ENCODE results near the gene CRYAB. TPM values are rescaled to one million over a fixed set of nuclear protein-coding genes. Genes with fewer than 3 reads are reported as not detected.
"Not testable (repeated sequence)": the region's sequence is repeated elsewhere in the genome, so short reads cannot be mapped to it uniquely, and the experiment has no call there.

Gene CRYAB
- total RNA-seq, 1 donor from 2014 or later = not detected

DNA sequence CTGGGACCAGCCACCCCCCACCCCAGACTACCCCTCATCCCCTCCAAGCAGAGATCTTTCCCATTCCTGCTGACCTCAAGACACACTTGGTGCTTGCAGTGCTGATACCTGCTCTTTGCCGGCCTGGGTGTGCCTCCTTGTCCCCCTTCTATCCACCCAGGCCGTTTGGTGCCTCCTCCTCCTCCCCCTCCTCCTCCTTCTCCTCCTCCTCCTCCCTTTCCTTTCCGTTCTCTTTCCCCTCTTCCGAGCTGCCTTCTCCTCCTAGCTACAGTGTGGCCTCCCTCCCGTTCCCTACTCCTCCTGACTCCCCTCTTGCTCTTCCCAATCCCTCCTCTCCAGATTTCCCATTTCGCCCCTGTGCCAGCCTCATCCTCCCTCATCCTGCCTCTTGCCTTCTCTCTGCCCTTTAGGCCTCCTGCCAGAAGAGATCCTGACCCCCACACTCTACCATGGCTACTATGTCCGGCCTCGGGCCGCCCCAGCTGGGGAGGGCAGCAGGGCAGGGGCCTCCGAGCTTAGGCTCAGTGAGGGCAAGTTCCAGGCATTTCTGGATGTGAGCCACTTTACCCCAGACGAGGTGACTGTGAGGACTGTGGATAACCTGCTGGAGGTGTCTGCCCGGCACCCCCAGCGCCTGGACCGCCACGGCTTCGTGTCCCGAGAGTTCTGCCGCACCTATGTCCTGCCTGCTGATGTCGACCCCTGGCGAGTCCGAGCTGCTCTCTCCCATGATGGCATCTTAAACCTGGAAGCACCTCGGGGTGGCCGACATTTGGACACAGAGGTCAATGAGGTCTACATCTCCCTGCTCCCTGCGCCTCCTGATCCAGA, 1.7 kb upstream of the CRYAB start:
- Mint-ChIP-seq H3K27me3 (ENCODE audit: low read depth) (peaks cover 37% of the 10 kb centered on the region), H3K4me3 (ENCODE audit: low read depth) (no peak overlapping the region), H3K9me3 (no peaks in the 10 kb centered on the region), H3K36me3 (ENCODE audit: low read depth) (no peaks in the 10 kb centered on the region), H3K4me1 (ENCODE audit: low read depth) (no peaks in the 10 kb centered on the region), H3K27ac (no peak overlapping the region)
- intact Hi-C loops (cut with micrococcal nuclease) = no loop called here
- DNase-seq (ENCODE audit: low spot score) = no peak

DNA sequence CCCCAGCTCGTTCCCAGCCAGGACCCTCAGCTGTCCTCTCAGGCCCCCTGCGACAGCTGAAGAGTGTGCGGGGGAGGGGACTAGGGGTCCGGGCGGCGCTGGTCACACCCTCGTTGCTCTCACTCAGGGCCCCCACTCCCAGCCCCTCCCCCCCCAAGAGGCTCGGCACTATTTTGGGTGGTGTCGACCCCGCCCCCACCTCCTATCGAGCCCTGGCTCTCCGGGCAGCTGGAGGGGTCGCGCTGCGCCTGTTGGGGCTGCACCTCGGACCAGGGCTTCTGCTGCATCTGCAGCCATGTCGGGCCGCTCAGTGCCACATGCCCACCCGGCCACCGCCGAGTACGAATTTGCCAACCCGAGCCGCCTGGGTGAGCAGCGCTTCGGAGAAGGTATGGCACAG, 965 bp upstream of the CRYAB start, which contains the start of gene HSPB2:
Gene HSPB2 (plus strand): TSS at position 200 of the 400 bp plus-strand sequence. CDS start 96 bp downstream, at position 296.
- no peak within 1 kb of the TSS for H3K4me3 Mint-ChIP-seq (ENCODE audit: low read depth)
- H3K4me1 Mint-ChIP-seq (ENCODE audit: low read depth) = no peaks in the 10 kb centered on the region
- peaks cover 37% of the 10 kb centered on the region for H3K27me3 Mint-ChIP-seq (ENCODE audit: low read depth)
- H3K36me3 Mint-ChIP-seq (ENCODE audit: low read depth) = no peaks in the 10 kb centered on the region
- intact Hi-C loops (cut with micrococcal nuclease) = no loop called here
- H3K9me3 Mint-ChIP-seq = no peaks in the 10 kb centered on the region
- DNase-seq (ENCODE audit: low spot score) = no peak
- H3K27ac Mint-ChIP-seq = no peak within 1 kb of the TSS

DNA sequence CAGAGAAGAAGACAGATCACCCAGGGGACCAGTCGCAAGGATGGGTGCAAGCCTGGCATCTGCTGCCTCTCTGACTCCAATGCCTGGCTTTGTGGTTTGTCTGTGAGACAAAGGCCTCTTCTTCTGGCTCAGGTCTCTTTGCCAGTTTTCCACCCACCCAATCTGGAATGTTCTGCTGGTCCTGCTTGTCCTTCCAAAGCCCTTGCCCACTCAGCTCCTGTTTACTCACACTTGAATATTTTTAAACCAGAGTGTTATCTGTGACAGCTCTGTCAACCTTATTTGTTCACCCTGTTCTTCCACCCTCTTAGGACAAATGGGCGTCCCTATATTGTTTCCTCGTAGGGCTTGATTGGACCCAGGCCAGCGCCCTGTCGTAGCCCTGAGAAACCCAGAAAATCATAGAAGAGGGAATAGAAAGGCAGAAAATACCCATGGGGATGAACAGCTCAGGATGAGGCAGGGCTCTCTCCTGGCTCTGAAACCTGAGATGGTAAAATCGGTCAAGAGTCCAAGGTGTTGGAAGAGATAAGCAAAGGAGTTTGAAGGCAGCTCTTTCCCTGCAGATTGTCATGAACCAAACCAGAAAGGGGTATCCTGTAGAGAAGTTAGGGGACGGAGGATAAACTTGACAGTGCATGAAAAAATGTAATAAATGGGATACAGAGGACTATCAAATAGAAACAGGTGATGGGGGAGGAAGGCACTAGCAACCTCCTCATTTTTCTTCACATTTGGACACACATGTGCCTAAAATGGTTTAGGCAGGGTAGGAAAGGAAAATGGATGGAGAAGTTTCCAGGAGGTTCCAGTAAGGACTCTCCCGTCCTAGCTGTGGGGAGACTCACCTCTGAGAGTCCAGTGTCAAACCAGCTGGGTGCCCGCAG, 651 bp downstream of the CRYAB start:
- no peak for DNase-seq (ENCODE audit: low spot score)
- Mint-ChIP-seq H3K36me3 (ENCODE audit: low read depth) (no peaks in the 10 kb centered on the region), H3K27ac (no peak overlapping the region), H3K4me3 (ENCODE audit: low read depth) (no peak overlapping the region), H3K4me1 (ENCODE audit: low read depth) (peaks cover 2% of the 10 kb centered on the region), H3K27me3 (ENCODE audit: low read depth) (peaks cover 26% of the 10 kb centered on the region), H3K9me3 (no peaks in the 10 kb centered on the region)
- intact Hi-C loops (cut with micrococcal nuclease) = no loop called here

DNA sequence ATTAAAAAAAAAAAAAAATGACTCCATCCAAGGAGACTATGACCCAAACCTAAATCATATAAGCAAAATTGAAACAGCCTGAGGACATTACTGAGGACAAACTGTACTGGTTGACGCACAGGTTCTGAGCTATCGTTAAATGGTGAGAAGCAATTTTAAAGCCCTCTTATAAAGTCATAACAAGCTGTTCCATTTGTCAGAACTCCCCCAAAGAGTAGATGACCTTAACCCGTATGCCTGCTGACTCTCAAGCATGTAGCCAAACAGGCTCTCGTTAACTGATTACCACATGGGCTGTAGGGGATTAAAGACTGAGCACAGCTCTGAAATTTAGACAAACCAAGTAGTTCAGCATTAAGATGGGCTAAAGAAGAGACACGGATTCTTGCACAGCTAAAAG, 2.2 kb downstream of the CRYAB start:
- H3K4me3 Mint-ChIP-seq (ENCODE audit: low read depth) = no peak overlapping the region
- no peaks in the 10 kb centered on the region for H3K9me3 Mint-ChIP-seq
- intact Hi-C loops (cut with micrococcal nuclease) = no loop called here
- H3K4me1 Mint-ChIP-seq (ENCODE audit: low read depth) = peaks cover 2% of the 10 kb centered on the region
- DNase-seq (ENCODE audit: low spot score) = no peak
- no peak overlapping the region for H3K27ac Mint-ChIP-seq
- H3K27me3 Mint-ChIP-seq (ENCODE audit: low read depth) = peaks cover 28% of the 10 kb centered on the region
- H3K36me3 Mint-ChIP-seq (ENCODE audit: low read depth) = no peaks in the 10 kb centered on the region

DNA sequence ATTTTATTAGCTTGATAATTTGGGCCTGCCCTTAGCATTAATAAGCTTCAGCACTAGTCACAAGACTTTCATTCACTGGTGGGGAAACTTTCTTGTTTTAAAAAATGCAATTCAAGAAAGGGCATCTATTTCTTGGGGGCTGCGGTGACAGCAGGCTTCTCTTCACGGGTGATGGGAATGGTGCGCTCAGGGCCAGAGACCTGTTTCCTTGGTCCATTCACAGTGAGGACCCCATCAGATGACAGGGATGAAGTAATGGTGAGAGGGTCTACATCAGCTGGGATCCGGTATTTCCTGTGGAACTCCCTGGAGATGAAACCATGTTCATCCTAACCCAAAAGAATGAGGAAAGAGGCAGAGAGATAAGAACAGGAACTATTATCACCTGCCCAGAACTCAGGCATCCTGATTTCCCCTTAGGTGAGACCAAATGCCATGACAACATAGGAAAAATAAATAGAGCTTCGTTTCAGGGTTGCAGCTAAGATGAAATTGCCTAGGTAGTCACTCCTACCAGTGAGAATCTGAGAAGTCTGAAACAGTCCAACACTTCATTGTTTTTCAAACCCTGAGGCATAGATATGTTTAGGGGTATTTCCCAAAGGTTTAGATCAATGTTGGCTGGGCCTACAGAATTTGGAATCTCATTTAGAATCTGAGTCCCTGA, 2.8 kb downstream of the CRYAB start:
- no peaks in the 10 kb centered on the region for H3K36me3 Mint-ChIP-seq (ENCODE audit: low read depth)

DNA sequence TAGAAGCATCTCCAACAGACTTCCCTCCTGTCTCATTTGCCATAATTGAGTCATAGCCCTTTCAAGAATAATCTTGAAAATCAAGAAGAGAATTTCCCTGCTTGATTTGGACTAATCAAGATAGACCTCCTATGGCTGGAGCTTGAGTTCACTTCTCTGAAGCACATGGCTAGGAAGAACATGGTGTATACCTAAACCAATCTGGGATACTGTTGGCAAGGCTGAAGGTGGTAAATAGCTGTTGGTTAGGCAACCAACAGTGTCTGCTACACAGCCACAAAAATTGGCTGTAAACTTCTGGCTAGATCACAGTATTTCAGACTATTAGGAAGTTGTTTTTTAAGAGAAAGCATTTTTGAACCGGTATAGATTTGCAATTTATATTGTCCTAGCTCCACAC, 4.9 kb downstream of the CRYAB start:
- no peak for DNase-seq (ENCODE audit: low spot score)
- Mint-ChIP-seq H3K36me3 (ENCODE audit: low read depth) (no peaks in the 10 kb centered on the region), H3K4me1 (ENCODE audit: low read depth) (peaks cover 2% of the 10 kb centered on the region), H3K27me3 (ENCODE audit: low read depth) (peaks cover 31% of the 10 kb centered on the region), H3K9me3 (no peaks in the 10 kb centered on the region), H3K27ac (no peak overlapping the region), H3K4me3 (ENCODE audit: low read depth) (no peak overlapping the region)
- intact Hi-C loops (cut with micrococcal nuclease) = no loop called here

More for the DNA sequence above, 2.8 kb downstream of the CRYAB start:
- Mint-ChIP-seq H3K9me3 (no peaks in the 10 kb centered on the region), H3K4me3 (ENCODE audit: low read depth) (no peak overlapping the region), H3K27ac (no peak overlapping the region), H3K4me1 (ENCODE audit: low read depth) (peaks cover 2% of the 10 kb centered on the region), H3K27me3 (ENCODE audit: low read depth) (peaks cover 28% of the 10 kb centered on the region)
- DNase-seq (ENCODE audit: low spot score) = no peak
- intact Hi-C loops (cut with micrococcal nuclease) = no loop called here

DNA sequence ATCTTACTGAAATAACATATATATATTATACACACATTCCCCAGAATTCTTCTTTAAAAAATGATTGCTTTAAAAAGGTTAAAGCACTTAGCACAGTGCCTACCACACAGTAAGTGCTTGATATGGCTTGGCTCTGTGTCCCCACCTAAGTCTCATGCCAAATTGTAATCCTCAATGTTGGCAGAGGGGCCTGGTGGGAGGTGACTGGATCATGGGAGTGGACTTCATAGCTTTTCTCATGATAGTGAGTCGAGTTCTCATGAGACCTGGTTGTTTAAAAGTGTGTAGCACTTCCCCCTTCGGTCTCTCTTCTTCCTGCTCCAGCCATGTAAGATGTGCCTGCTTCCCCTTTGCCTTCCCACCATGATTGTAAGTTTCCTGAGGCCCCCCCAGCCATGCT, 6.2 kb downstream of the CRYAB start:
- intact Hi-C loops (cut with micrococcal nuclease) = no loop called here
- H3K4me1 Mint-ChIP-seq (ENCODE audit: low read depth) = peaks cover 2% of the 10 kb centered on the region
- H3K27ac Mint-ChIP-seq = no peak overlapping the region
- no peaks in the 10 kb centered on the region for H3K9me3 Mint-ChIP-seq
- no peak overlapping the region for H3K4me3 Mint-ChIP-seq (ENCODE audit: low read depth)
- DNase-seq (ENCODE audit: low spot score) = no peak
- H3K36me3 Mint-ChIP-seq (ENCODE audit: low read depth) = no peaks in the 10 kb centered on the region
- peaks cover 24% of the 10 kb centered on the region for H3K27me3 Mint-ChIP-seq (ENCODE audit: low read depth)

DNA sequence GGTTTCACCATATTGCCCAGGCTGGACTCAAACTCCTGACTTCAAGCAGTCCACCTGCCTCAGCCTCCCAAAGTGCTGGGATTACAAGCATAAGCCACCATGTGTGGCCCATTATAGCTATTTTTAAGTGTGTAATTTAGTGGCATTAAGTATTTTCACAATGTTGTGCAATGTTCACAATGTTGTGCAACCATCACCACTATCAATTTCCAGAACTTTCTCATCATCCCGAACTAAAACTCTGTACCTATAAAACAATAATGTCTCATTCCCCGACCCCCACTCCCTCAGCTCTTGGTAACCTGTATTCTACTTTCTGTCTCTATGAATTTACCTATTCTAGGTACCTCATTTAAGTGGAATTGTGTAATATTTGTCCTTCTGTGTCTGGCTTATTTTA, 24.7 kb downstream of the CRYAB start:
- Mint-ChIP-seq H3K4me3 (ENCODE audit: low read depth) (no peak overlapping the region), H3K4me1 (ENCODE audit: low read depth) (no peaks in the 10 kb centered on the region)
- DNase-seq (ENCODE audit: low spot score) = no peak

DNA sequence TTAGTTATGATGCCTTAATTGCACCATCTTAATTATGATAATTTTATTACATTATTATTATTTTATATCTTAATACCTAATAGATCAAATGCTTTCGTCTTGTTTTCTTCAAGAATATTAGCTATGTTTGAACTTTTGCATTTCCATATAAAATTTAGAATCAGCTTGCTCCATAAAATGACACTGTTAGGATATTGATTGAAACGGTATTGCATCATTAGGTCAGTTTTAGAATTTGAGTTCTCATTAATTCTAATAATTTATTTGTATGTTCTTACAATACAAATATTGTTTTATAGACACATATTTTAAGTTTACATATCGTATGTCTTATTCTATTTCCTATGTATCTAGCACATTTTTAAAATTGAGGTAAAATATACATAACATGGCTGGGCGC, 25.5 kb downstream of the CRYAB start:
- intact Hi-C loops (cut with micrococcal nuclease) = no loop called here
- Mint-ChIP-seq H3K9me3 (no peaks in the 10 kb centered on the region), H3K27ac (no peak overlapping the region), H3K36me3 (ENCODE audit: low read depth) (no peaks in the 10 kb centered on the region), H3K4me3 (ENCODE audit: low read depth) (no peak overlapping the region), H3K4me1 (ENCODE audit: low read depth) (no peaks in the 10 kb centered on the region), H3K27me3 (ENCODE audit: low read depth) (no peaks in the 10 kb centered on the region)
- DNase-seq (ENCODE audit: low spot score) = no peak

More for the DNA sequence above, 24.7 kb downstream of the CRYAB start:
- Mint-ChIP-seq H3K27ac (no peak overlapping the region), H3K36me3 (ENCODE audit: low read depth) (no peaks in the 10 kb centered on the region), H3K27me3 (ENCODE audit: low read depth) (no peaks in the 10 kb centered on the region), H3K9me3 (no peaks in the 10 kb centered on the region)
- intact Hi-C loops (cut with micrococcal nuclease) = no loop called here

DNA sequence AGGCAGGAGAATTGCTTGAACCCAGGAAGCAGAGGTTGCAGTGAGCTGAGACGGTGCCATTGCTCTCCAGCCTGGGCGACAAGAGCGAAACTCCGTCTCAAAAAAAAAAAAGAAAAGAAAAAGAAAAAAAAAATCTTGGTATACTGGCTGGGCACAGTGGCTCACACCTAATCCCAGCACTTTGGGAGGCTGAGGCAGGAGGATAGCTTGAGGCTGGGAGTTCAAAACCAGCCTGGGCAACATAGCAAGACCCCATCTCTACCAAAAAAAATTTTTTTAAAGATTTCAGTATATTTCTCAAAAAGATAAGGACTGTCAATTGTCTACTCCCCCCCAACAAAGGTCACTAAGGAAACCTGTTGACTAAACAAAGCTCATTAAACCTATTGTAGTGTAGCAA, 26.5 kb downstream of the CRYAB start:
- intact Hi-C loops (cut with micrococcal nuclease); H3K4me3 Mint-ChIP-seq (ENCODE audit: low read depth); H3K9me3 Mint-ChIP-seq; H3K36me3 Mint-ChIP-seq (ENCODE audit: low read depth); H3K4me1 Mint-ChIP-seq (ENCODE audit: low read depth); DNase-seq (ENCODE audit: low spot score); H3K27me3 Mint-ChIP-seq (ENCODE audit: low read depth); H3K27ac Mint-ChIP-seq: not testable (repeated sequence)

DNA sequence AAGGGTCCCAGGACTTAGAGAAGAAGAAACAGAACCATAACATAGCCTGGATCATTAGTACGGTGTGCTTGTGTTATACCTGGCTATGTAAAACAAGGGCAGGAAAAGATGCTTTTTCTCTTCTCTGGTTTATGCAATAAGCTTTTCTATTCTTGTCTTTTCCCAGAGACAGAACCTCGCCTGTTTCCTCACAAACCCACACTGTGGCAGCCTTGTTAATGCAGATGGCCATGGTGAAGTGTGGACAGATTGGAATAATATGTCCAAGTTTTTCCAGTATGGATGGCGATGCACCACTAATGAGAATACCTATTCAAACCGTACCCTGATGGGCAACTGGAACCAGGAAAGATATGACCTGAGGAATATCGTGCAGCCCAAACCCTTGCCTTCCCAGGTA, 29.4 kb downstream of the CRYAB start:
- no peaks in the 10 kb centered on the region for H3K9me3 Mint-ChIP-seq
- H3K4me1 Mint-ChIP-seq (ENCODE audit: low read depth) = peaks cover 10% of the 10 kb centered on the region
- intact Hi-C loops (cut with micrococcal nuclease) = no loop called here
- no peaks in the 10 kb centered on the region for H3K27me3 Mint-ChIP-seq (ENCODE audit: low read depth)
- H3K27ac Mint-ChIP-seq = no peak overlapping the region
- H3K4me3 Mint-ChIP-seq (ENCODE audit: low read depth) = no peak overlapping the region
- H3K36me3 Mint-ChIP-seq (ENCODE audit: low read depth) = no peaks in the 10 kb centered on the region
- no peak for DNase-seq (ENCODE audit: low spot score)

DNA sequence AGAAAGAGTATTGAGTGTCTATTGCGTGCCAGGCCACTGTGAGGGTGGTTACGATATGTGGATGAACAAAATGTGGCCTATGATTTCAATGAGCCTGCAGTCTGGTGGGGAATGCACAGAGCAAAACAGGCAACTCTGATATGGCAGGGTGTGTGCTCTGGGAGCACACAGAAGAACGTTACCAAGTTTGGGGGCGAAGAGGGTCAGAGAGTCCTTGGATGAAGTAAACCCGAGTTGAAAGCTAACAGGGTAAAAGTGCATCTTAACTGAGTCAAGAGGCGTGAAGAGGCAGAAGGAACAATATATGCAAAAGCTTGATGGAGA, 32.0 kb downstream of the CRYAB start:
- peaks cover 13% of the 10 kb centered on the region for H3K4me1 Mint-ChIP-seq (ENCODE audit: low read depth)
- intact Hi-C loops (cut with micrococcal nuclease) = loop anchor here (1.0 to 5.0 kb wide), 7 partner anchors 8 to 298 kb away; partner anchors contain the start of genes ALG9, BCO2, DLAT and NKAPD1

More for the DNA sequence above, 32.0 kb downstream of the CRYAB start:
- H3K4me3 Mint-ChIP-seq (ENCODE audit: low read depth) = peak overlapping the region; percentile 96
- H3K27ac Mint-ChIP-seq = peak overlapping the region; percentile 100
- no peak for DNase-seq (ENCODE audit: low spot score)
- peaks cover 5% of the 10 kb centered on the region for H3K36me3 Mint-ChIP-seq (ENCODE audit: low read depth)
- no peaks in the 10 kb centered on the region for H3K9me3 Mint-ChIP-seq
- H3K27me3 Mint-ChIP-seq (ENCODE audit: low read depth) = no peaks in the 10 kb centered on the region

All from activated T-helper 2 cell treated with anti-CD3 and anti-CD28 coated beads, Interferon-gamma antibody, Interleukin-2, Interleukin-4, amounts not matched to agents 10 μg/mL and 5 μg/mL and 100 μg/mL, durations not matched to agents 14 hours and 24 hours and 36 hours (primary cell).